Stimulated activated CD4-positive, alpha-beta T cell treated with anti-CD3 and anti-CD28 coated beads, TNF-alpha, amount 100 ng/mL, for 4 hours (primary cell): Measurements from ENCODE around the gene AMBP.

Experiments used
- DNase-seq, 3 experiments: peaks; one replicate each; pipeline ENCODE4 v3.0.0-alpha.2; 2020; ENCODE audit warnings: low read depth in 3 of 3

Gene AMBP

DNA sequence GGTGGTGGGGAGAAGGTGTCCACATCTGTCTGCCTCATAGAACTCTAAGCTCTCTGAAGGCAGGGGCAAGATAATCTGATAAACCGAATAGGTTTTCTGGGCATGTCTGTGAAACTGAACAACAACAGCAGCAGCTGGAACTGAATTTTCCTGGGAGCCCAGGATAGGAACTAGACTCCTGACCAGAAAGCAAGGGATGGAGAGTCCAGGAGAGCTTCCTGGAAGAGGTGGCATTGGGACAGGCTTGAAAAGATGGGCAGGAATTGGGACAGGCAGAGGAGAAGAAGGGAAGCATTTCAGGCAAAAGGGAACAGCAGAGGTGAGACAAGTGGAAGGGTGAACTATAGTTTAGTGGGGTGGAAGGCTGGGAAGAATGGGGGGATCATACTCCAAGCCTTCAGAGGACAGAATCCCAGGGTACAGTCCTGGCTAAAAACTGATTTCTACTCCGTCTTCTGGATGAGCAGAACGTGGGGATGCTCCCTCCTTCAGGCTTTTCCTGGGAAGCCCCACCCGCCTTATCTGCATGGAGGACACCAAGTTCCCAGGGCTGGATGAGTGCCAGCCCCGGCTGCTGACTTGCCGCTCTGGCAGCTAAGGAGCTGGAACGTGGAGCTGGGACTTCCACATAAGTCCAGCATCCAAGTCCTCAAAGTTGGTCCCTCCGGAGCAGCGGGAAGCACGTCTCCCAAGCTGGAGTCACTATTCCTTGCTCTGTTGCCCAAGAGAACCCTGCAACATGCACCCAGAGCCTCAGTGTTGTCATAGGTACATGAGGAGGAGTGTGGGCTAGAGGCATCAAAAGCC is 34.9 kb upstream of the AMBP start:
- DNase-seq, result no peak

DNA sequence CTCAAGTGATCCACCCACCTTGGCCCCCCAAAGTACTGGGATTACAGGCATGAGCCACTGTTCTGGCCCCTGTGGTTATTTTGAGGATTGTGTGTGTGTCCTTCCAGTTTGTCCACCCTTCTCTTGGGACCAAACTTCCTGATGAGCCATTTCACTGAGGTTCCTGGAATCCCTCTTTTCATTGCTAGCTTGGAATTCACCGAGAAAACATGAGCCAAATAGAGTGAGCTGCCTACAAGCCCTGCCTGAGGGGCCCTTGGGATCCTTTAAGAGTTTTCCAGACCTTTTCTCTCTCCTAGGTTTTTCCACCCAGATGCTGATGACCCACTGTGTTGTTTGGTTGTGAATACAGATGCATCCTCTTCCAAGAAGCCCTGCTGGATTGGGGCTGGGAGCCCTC is 34.2 kb upstream of the AMBP start:
- no peak for DNase-seq

DNA sequence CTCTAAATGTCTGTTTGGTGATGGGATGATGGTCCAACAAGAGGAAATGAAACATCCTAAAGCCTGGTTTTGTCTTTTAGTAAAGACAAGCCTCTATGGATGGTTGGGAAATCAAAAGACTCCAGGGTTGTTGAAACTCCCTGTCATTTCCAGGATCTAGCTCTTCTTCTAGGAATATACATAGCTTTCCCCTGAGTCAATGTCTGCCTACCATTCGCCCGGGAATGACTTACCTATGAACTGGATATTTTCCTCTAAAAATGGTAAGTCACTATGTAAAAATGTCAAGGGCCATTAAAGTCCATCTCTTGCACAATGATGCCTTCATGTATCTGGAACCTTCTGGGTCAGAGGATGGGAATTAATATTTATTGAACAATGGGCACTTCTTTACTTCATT is 32.1 kb upstream of the AMBP start:
- no peak for DNase-seq

DNA sequence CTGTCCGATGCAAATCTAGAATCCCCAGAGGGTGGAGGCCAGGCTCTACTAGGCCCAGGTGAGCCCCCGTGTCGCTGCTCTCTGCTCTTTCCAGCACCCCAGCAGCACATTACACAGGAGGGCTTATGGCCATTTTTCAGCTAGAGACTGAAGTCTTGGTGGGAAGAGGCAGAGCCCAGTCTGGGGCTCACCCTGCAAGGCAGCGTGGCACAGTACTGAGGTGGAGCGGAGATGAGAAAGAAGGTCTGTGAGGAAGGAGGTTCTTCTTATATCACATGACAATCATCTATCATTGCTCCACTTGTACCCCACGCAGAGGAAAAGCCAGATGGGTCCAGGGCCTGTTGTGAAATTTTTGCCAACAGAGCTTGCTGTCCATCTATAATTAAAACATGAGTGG is 31.0 kb upstream of the AMBP start:
- no peak for DNase-seq

DNA sequence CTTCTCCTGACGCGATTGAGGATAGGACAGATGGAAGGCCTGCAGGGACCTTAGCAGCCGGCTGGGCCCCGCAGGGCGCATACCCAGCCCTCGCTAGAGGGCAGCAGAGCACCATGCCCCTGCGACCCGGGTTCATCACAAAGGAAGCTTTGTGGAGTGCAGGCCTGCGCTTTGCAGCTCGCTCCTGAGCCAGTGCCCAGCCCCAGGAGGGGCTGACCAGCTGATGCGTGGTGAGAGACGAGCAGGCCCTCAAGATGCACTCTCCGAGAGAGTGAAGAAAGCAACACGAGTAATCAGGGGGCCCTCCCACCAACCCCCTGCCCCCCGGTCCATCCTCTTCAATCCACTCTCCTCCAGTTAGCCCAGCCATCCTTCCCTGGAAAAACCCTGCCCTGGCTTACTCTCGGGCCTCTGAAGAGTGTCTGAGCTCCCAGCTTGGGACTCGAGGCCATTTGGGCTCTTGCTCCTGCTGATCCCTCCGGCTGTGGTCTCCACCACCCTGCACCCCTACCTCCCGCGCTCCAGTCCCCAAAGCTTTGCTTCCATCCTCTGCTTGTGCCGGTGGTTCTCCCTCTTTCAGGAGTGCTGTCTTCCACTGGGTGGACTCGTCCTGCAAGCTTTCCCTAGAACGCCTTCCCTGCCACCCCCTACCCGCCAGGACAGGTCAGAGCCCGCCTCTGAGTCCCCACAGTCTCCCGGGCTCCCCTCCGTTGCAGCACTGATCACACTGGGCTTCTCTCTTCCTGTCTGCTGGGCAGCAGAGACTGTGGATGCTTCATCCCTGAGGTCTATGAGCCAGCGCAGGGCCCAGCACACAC is 30.1 kb upstream of the AMBP start:
- peak in 2 of 3 experiments; percentile 7 to 18 for DNase-seq

DNA sequence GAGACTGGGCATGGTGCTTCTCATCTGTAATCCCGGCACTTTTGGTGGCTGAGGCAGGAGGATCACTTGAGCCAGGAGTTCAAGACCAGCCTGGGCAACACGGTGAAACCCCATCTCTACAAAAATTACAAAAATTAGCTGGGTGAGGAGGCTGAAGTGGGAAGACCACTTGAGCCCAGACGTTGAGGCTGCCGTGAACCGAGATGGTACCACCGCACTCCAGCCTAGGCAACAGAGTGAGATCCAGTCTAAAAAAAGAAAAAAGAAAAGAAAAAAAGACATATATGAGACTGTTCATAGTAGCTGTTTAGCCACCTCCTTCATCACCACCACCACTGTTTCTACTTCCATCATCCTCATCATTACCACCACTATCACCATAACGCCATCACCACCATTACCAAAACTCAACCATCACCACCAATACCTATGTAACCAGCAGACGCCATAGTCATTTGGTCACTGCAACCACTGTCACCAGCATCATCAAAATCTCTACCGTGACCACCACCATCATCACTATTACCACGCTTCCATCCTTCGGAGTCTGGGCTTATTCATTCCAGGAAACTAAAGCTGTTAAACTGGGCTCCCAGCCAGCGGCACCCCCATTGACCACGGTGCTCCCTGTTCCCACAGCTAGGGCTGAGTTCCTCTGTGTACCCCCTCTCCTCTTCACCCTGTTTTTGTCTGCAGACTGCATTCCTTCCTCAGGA is 29.3 kb upstream of the AMBP start:
- no peak for DNase-seq

DNA sequence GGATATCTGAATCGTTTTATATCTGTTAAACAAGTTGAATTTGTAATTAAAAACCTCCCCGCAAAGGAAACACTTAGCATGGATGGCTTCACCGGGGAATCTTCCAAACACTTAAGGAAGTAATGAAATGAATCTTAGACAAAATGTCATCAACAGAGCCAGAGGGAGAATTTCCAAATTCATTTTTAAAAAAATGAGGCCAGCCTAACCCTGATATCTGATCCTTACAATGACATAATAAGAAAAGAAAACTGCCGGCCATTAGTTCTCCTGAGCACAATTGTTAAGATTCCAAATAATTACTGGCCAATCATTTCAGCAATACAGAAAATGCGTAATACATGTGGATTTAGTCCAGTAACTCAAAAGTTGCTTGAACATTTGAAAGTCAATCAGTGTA is 27.1 kb upstream of the AMBP start:
- no peak for DNase-seq

DNA sequence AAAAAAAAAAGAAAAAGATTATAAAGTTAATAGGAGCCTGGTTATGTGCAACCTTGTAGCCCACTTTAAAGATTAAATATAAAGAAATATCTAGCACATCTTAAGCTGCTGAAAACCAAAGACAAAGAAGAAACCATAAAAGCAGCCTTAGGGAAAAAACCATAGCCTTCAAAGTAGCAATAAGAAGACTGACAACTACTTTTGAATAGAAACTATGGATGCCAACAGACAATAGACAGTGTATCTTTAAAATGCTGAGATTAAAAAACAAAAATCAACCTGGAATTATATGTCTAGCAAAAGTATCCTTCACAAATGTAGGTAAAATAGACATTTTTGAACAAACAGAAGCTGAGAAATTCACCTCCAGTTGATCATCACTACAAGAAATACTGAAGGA is 24.4 kb upstream of the AMBP start:
- DNase-seq, result no peak

DNA sequence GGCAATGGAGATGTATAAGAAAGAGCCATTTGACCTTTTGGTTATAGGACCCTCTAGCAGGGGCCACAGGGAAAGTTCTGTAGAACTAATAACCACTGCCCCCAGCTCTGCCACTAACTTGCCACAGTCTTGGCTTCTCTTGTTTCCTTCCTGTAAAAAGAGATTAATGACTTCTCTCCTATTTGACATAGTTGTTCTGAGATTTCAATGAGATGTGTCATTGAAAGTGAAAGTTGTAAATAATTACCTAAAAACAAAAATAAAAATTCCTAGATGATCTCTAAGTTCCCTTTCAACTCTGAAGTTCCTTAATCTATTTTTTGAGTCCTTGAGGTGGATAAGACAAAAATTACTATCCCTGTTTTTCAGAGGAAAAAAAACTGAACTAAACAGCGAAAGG is 22.4 kb upstream of the AMBP start:
- DNase-seq, result no peak

DNA sequence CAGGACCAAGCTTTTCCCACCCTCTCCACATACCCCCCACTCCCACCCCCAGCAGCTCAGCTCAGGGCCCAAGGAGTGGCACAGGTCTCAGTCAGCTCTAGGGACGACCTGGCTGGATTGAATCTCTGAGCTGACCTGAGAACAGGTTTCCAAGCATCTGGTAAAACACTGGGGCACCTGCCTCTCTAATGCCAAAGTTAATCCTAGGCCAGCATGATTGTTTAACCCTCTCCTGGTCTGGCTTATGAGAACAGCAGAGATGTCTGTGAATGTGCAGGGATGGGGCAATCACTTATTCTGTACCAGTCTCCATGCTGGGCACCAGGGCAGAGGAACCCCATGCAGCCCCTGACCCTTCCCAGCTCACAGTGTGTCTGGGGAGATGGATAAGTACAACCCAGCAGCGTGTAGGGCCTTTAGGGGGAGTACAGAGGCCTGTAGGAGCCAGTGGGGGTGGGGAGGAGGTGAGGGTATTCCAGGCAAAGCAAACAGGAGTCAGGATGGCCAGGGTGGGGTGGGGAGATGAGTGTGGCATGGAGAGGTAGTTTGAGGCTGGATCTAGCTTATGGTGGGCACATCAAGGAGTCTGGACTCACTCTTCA is 21.7 kb upstream of the AMBP start:
- DNase-seq, result no peak

DNA sequence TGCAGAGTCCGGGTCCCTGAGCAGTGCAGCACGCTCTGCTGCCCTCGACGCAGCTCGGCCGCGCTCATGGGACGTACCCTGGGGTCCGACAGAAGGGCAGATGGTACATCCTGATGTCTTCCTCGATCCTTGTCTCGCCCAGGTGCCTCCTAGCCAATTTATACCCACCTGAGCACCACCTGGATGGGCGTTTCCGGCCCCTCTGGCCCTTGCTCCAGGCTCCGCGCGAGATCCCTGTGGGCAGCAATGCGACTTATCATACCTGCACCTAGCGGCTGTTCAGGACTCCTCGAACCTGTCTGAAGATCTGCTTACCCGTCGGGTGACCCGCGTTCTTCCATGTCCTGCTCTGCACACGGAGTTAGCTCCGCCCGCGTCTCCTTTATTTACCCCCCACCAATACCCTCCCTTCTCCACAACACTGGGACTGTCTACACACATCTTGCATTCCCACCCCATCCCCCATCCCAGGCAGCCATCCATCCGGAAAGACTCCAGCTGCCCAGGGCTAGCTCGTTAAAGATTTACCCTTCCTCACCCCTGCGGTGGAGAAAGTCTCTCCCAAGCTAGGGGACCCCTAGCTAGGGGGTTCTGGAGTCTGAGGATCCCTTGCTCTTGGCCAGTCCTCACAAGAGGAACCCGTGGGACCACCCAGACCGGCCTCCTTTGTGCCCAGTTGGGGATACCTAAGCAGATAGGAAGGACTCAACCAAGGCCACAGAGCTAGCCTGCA is 21.0 kb upstream of the AMBP start, which contains the start of gene KIF12:
TSS of gene KIF12 (minus strand) at position 357 of the 733 bp plus-strand sequence. CDS start at position 341, 16 bp downstream.
- DNase-seq, result no peak

DNA sequence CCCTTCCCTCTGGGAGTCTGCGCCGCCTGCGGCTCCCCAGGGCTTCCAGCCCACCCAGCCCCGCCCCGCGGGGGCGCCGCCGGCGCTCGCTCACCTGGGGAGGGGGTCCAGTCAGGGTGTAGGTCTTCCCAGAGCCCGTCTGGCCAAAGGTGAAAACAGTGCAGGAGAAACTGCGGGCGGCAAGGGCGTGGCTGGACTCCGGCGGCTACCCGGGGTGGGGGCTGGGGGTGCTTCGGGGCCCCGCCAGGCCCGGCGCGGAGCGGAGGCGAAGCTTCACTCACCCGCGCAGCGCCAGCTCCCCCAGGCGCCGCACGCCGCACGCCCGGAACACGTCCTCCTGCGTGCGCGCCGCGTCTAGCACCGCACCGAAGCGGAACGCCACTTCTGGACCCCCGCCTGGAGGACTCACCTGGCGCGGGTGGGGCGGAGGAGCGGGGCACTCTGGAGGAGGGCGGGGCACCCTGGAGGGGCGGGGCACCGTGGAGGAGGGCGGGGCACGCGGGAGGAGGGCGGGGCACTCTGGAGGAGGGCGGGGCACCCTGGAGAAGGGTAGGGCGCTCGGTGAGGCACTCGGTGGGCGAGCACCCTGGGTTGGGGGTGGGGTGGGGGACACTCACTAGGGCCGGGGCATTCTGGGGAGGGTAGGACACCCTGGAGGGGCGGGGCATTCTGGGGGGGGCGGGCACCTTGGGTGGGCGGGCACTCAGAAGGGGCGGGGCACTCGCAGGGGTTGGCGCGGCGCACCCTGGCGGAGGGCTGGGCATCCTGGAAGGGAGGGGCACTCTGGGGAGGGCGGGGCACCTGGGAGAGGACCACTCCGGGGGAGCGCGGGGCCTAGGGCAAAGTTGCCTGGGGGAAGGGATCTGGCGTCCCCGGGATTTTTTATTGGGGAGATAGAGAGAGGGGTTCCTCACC is 20.2 kb upstream of the AMBP start:
- DNase-seq, result no peak

DNA sequence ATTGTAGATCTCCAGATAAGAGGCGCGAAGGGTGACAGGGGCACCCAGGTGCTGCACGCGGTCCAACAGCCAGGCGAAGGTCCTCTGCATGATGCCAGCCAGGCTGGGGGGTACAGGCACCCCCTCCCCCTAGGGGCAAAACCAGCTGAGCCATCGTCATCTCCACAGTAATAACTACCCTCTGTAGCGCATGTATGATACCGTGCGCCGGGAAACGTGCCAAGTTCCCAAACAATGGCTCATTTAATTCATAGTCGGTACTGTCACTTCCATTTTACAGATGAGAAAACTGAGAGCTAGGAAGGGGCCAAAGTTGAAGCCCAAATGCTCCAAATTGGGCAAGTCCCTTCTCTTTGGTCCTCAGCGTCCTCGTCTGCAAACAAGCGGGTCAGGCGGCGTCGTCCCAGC is 19.5 kb upstream of the AMBP start:
- DNase-seq, result no peak

DNA sequence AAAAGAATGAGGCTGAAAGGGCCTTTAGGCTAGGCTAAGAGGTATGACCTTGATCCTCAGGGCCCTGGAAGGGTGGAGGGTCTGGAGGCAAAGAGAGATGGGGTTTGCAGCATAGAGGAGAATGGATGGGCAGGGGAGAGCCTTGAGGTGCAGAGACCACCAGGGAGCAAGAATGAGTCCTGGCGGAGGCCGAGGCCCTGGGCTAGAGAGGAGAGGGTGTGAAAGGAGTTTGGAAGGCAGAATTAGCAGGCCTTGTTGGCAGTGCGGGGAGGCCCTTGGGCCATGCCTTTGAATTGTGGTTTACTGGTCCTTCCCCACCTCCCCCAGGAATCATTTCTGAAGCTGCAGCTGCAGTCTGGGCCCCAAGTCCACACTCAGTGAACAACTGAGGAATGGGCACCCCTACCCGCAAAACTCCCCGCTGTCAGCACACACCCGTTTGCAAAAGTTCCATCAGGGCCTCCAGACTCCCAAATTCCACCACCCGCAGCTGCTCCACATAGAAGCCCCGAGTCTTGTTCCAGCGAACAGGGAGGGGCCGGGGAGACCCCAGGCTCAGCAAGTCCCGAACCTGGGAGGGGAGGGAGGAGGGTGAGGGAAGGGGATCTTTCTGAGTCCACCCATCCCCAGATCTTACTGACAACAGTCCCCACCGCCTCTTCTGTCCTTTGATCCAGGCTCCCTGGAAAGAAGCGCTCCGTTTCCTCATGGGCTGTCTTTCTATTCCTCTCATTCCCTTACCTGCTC is 18.9 kb upstream of the AMBP start:
- no peak for DNase-seq

DNA sequence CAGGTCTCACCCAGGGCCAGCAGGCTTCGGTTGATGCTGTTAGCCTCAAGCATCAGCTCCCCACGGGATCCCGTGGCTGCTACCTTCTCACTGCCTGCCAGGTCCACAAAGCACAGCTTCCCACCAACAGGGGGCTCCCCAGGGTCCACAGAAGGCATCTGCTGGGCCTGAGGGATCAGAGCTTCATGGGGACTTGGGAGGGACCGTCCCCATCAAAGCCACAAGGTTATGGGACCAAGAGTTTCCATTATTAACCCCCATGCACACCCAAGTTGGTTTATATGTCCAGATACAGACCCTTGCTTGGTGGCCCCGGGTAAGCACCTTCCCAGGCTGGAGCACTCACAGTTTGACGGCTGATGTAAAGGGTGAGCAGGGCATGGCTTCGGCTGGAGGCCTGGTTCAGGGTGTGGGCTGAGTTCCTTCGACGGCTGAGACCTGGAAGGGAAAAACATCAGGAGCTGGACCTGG is 18.0 kb upstream of the AMBP start:
- DNase-seq, result no peak

DNA sequence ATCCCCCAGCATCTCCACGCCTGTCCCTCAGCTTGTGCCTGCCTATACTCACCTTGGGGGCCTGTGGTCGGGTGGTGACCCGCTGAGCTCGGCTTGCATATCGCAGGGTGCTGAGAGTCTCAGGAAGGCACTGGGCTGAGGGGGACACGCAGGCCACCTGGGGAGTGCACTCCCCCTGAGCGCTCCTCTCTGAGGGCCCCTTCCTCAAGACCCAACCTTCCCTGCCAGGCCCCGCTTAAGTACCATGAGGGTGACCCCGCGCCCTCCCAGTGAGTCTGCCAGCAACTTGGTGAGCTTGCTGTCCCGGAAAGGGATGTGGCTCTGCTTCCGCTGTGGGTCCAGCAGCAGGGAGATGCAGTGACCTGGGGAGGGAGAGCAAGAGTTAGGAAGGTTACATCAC is 16.9 kb upstream of the AMBP start:
- no peak for DNase-seq

DNA sequence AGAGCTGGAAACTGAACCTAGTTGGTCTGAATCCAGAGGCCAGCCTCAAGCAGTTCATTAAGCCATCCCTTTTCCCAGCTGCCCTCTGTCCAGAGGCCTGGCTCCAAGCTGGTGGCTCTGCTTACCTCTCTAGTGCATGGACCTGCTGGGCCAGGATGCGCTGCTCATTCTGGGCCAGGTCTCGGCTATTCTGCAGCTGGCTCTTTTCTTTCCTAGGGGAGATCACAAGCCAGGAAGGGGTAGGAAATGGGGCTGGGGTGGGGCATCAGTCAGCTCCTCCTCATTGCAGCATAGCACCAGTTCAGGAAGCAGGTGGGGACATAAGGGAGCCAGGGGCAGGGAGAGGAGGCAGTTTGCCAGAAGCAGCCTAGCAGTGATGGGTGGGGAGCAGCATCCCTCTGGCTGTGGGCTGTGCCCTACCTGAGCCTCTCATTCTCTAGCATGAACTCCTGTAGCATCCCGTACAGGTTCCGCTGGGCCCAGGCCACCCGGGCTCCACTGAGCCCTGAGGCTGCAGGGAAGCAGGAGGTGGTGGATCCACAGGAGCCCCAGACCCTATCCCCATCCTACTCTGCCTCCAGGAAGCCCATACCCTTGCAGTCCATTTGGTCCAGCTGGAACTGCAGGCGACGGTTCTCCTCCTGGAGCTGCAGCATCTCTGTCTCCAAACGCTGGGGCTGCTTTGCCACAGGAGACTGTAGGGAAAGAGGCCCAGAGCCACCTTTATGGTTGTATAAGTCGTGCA is 15.8 kb upstream of the AMBP start:
- no peak for DNase-seq

DNA sequence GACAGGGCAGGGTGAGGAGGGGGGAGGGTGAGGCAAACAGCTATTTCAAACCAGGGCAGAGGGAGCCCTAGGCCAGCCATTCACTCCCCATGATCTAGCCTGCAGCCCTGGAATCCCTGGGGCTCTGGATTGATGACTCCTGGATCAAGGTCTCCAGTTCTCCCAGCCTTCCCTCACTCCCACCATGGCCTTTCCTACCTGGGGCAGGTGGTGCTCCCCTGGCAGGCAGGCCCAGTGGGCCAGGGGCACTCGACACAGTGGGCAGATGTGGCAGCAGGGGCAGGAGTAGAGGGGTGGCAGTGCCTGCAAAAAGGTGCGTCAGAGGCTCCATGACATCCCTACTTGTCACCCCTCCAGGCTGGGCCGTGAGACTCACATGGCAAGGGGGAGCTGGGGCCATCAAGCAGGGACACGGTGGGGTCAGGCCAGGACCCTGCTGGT is 15.0 kb upstream of the AMBP start:
- DNase-seq, result no peak

DNA sequence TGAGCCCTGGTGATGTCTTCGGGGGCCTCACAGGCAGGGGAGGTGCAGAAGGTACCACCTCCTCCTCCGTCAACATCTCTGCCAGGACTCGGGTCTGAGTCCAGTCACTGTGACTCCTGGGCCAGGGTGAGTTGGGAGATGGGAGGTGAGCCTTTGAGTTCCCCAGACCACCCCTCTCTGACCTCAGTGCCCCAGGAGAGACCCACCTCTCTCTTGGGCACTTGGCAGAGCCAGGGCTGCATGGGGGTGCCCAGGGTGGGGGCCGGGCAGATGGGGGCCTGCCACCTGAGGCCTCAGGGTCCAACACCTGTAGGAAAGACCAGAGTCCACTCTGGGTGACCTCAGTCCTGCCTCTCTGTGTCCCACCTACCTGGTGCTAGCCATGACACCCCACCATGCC is 14.2 kb upstream of the AMBP start:
- no peak for DNase-seq
